Measurements from ENCODE around the gene KRT7. TPM values are rescaled to one million over a fixed set of nuclear protein-coding genes. Genes with fewer than 3 reads are reported as not detected.

KRT7 gene
- total RNA-seq, 1 donor, result not detected

DNA sequence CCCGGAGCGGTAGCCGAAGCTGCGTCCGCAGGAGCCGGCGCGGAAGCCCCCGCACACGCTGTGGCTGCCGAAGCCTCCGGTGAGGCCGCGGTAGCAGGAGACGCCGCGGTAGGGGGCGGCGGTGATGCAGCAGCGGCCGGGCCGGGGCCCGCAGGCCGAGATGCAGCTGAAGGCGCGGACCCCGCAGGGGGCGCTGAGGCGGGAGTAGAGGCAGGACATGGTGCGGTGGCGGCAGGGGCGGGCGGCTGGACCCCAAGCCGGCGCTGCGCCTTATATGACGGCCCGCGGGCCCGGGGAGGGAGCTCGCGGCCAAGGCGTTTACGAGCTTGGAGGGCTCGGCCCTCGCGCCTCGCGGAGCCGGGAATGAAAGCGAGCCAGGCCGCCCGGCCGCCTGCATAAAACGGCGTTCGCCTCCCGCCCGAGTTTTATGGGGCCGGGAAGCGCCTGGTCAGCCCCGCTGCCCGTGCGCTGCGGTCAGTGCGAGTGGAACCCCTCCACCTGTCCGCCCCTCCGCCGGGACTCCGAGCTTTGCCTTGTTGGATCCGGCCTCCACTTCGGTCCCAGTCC lies 25.4 kb downstream of the KRT7 start:
- Histone ChIP-seq H3K4me3 (ENCODE audit: low read length) (no peak overlapping the region), H3K27me3 (ENCODE audit: insufficient read depth, low read length) (peaks cover 61% of the 10 kb centered on the region), H3K9me3 (ENCODE audit: low read depth, low read length) (no peaks in the 10 kb centered on the region), H3K4me1 (ENCODE audit: insufficient read depth, low read length) (peaks cover 13% of the 10 kb centered on the region)

DNA sequence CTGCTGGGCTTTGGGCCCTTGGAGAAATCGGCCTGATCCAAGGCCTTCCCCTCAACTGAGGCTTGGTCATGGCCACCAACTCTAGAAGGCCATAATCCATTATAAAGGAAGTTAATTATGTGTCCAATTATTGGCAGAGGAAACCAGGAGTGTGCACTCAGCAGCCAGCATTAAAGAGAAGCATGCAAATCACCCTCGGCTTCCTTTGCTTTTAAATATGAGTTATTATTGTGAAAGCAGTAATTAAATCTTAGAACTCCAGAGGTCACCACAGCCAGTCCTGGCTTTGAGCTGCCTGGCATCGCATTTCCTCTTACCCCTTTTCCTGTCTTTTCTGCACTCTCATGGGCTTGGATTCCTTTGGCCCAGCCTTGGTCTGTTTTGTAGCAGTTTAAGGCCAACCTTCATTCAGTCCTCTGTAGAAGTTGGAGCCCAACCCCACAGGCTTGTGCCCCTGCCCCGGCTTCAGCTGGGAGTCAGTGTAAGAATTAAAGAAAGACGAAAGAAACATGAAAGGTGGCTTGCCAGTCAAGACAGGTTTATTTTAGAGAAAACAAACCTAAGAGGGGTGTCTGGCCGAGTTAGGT lies 26.7 kb downstream of the KRT7 start:
- Histone ChIP-seq H3K4me1 (ENCODE audit: insufficient read depth, low read length) (peaks cover 13% of the 10 kb centered on the region), H3K9me3 (ENCODE audit: low read depth, low read length) (no peaks in the 10 kb centered on the region), H3K4me3 (ENCODE audit: low read length) (no peak overlapping the region), H3K27me3 (ENCODE audit: insufficient read depth, low read length) (peaks cover 64% of the 10 kb centered on the region)

GRCh38 chr12:52260361-52261207 lies 27.5 kb downstream of the KRT7 start:
- H3K4me1 ChIP-seq (ENCODE audit: insufficient read depth, low read length), result peaks cover 13% of the 10 kb centered on the region
- no peaks in the 10 kb centered on the region for H3K9me3 ChIP-seq (ENCODE audit: low read depth, low read length)
- H3K4me3 ChIP-seq (ENCODE audit: low read length), result no peak overlapping the region
- H3K27me3 ChIP-seq (ENCODE audit: insufficient read depth, low read length), result peaks cover 56% of the 10 kb centered on the region

GRCh38 chr12:52261208-52261484 lies 28.1 kb downstream of the KRT7 start:
- Histone ChIP-seq H3K4me1 (ENCODE audit: insufficient read depth, low read length) (peaks cover 13% of the 10 kb centered on the region), H3K27me3 (ENCODE audit: insufficient read depth, low read length) (peaks cover 54% of the 10 kb centered on the region), H3K9me3 (ENCODE audit: low read depth, low read length) (no peaks in the 10 kb centered on the region), H3K4me3 (ENCODE audit: low read length) (no peak overlapping the region)

DNA sequence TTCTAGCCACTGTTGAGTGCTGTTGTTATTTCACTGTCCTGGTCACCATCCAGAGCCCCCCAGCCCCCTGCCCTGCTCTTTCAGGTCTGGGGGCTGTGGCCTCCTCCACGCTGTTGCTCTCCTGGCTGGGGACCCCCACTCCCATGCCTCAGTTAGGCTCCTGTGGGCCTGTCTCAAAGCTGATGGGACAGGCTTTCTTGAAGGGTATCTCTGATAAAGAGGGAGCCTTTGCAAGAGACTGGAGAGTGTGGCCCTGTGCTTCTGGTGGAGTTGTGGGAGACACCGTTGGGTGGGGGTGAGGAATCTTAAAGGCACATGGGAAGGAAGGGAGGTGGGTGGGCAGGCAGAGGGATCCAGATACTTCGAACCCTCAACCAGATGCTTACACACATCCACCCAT lies 29.2 kb downstream of the KRT7 start:
- no peak overlapping the region for H3K4me3 ChIP-seq (ENCODE audit: low read length)
- H3K4me1 ChIP-seq (ENCODE audit: insufficient read depth, low read length), result peaks cover 13% of the 10 kb centered on the region
- H3K9me3 ChIP-seq (ENCODE audit: low read depth, low read length), result no peaks in the 10 kb centered on the region
- H3K27me3 ChIP-seq (ENCODE audit: insufficient read depth, low read length), result peaks cover 43% of the 10 kb centered on the region

DNA sequence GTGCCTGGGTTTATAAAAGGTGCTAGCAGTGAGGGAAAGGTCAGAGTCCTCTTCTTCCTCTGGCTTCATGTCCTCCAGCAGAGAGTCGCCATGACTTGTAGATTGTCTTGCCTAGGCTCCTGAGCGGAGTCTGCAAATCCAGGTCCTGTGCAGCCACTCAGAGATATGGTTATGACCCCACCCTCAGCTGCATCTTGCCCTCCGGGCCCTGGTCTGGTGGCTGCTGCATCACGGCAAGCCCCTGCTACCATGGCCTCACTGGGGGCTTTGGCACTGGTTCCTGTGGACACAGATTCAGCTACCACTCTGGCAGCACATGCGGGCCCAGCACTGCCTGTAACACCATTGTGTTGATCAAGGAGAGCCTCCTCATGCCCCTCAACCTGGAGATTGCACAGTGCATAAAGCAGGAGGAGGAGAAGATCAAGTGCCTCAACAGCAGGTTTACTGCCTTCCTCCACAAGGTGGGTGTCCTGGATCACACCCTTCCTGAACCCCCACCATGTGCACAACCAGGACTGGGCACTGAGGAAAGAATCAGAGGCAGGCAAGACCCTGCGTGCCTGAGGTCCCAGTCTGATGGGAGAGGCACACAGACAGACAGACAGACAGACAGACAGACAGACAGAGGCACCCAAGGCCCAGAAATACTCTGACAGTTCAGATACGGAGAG lies 30.9 kb downstream of the KRT7 start:
- no peaks in the 10 kb centered on the region for H3K9me3 ChIP-seq (ENCODE audit: low read depth, low read length)
- H3K27me3 ChIP-seq (ENCODE audit: insufficient read depth, low read length), result peaks cover 30% of the 10 kb centered on the region
- H3K4me3 ChIP-seq (ENCODE audit: low read length), result no peak overlapping the region
- H3K4me1 ChIP-seq (ENCODE audit: insufficient read depth, low read length), result peaks cover 13% of the 10 kb centered on the region

DNA sequence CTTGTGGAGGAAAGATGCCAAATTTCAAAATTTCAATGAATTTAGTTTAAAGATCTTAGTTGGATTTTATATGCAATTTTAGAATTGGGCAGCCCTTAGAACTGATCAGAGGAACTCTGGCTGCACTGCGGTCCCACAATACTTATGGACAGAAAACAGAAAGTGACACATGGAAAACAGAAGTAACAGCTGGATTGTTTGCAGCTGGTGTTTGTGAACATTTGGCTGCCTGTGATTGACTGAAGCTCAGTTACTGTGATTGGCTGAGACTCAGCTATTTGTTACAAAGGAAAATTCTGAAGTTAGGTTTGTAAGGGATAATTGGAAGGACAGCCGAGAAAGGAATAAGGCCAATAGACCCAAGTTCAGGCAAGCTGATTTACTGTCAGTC lies 31.4 kb downstream of the KRT7 start:
- H3K27me3 ChIP-seq (ENCODE audit: insufficient read depth, low read length), result peaks cover 25% of the 10 kb centered on the region

GRCh38 chr12:52266514-52266913 lies 33.5 kb downstream of the KRT7 start:
- H3K27me3 ChIP-seq (ENCODE audit: insufficient read depth, low read length), result peaks cover 7% of the 10 kb centered on the region
- H3K4me3 ChIP-seq (ENCODE audit: low read length), result no peak overlapping the region

More for the DNA sequence above, 31.4 kb downstream of the KRT7 start:
- H3K9me3 ChIP-seq (ENCODE audit: low read depth, low read length), result no peaks in the 10 kb centered on the region
- H3K4me3 ChIP-seq (ENCODE audit: low read length), result no peak overlapping the region
- peaks cover 10% of the 10 kb centered on the region for H3K4me1 ChIP-seq (ENCODE audit: insufficient read depth, low read length)

GRCh38 chr12:52267266-52267665 lies 34.2 kb downstream of the KRT7 start:
- Histone ChIP-seq H3K9me3 (ENCODE audit: low read depth, low read length) (no peaks in the 10 kb centered on the region), H3K4me1 (ENCODE audit: insufficient read depth, low read length) (peaks cover 5% of the 10 kb centered on the region), H3K27me3 (ENCODE audit: insufficient read depth, low read length) (peaks cover 4% of the 10 kb centered on the region)

More at GRCh38 chr12:52266514-52266913, 33.5 kb downstream of the KRT7 start:
- peaks cover 5% of the 10 kb centered on the region for H3K4me1 ChIP-seq (ENCODE audit: insufficient read depth, low read length)
- no peaks in the 10 kb centered on the region for H3K9me3 ChIP-seq (ENCODE audit: low read depth, low read length)

GRCh38 chr12:52267699-52268098 lies 34.7 kb downstream of the KRT7 start:
- Histone ChIP-seq H3K4me3 (ENCODE audit: low read length) (no peak overlapping the region), H3K4me1 (ENCODE audit: insufficient read depth, low read length) (peaks cover 5% of the 10 kb centered on the region), H3K27me3 (ENCODE audit: insufficient read depth, low read length) (peaks cover 6% of the 10 kb centered on the region), H3K9me3 (ENCODE audit: low read depth, low read length) (no peaks in the 10 kb centered on the region)

More at GRCh38 chr12:52267266-52267665, 34.2 kb downstream of the KRT7 start:
- H3K4me3 ChIP-seq (ENCODE audit: low read length), result no peak overlapping the region

DNA sequence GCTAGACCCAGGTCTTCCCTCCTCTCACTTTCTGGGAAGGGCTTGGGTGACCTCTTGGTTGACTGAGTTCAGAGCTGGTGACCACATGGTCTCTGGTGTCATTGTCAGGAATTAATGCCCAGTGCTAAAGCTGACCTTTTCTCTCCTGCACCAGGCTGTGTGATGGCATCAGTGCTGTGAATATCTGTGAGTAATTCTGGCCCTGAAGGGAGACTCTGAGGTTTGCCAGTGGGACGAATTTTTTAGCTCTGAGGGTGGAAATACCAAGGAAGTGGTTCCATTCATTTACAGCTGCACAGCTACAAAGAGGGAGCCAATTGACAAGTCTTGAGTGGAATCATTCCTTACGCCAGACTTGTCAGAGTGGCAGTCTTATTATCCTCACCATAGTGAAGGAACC lies 35.2 kb downstream of the KRT7 start:
- Histone ChIP-seq H3K9me3 (ENCODE audit: low read depth, low read length) (no peaks in the 10 kb centered on the region), H3K27me3 (ENCODE audit: insufficient read depth, low read length) (peaks cover 8% of the 10 kb centered on the region), H3K4me1 (ENCODE audit: insufficient read depth, low read length) (peaks cover 5% of the 10 kb centered on the region), H3K4me3 (ENCODE audit: low read length) (no peak overlapping the region)

DNA sequence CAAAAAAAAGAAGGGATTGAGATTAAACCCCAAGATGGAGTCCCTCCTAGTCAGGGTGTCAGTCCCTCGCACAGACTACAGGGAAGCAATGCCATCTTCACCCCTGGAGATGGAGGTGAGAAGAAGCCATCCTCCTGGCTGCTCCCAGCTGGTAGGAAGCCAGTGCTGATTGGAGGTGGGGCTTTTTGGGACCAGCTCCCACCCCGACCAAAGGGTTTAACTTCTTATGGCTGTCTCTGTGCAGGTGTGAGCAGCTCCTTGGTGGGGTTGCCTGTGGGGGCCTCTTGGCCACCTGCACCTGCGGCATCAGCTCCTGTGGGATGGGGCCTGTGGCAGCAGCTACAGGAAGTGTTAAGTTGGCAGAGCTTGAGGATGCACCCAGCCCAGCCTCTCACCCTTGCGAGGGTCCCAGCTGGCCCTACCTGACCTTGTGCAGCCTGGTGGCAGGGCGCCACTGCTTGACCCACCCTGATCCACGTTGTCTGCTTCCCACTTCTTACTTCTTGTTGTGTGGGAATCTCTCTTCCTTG lies 37.6 kb downstream of the KRT7 start:
- Histone ChIP-seq H3K4me3 (ENCODE audit: low read length) (no peak overlapping the region), H3K9me3 (ENCODE audit: low read depth, low read length) (no peaks in the 10 kb centered on the region), H3K4me1 (ENCODE audit: insufficient read depth, low read length) (peaks cover 5% of the 10 kb centered on the region), H3K27me3 (ENCODE audit: insufficient read depth, low read length) (peaks cover 6% of the 10 kb centered on the region)

DNA sequence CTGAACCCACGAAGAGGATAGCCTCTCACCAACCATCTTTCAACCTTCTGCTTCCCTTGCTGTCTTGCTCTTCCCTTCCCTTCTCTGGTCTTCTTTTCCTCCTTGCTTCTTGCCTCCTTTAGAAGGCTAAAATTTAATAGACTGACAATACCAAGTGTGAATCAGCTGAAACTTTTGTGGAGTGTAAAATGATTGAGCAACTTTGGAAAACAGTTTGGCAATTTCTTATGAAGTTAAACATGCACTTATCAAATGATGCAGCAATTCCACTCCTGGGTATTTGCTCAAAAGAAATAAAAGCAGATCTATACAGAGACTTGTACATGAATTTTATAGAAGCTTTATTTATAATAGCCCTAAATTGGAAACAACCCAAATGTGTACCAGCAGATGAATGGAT lies 38.1 kb downstream of the KRT7 start:
- Histone ChIP-seq H3K4me3 (ENCODE audit: low read length) (no peak overlapping the region), H3K27me3 (ENCODE audit: insufficient read depth, low read length) (peaks cover 6% of the 10 kb centered on the region), H3K4me1 (ENCODE audit: insufficient read depth, low read length) (peaks cover 5% of the 10 kb centered on the region), H3K9me3 (ENCODE audit: low read depth, low read length) (no peaks in the 10 kb centered on the region)

GRCh38 chr12:52274521-52275120 lies 41.6 kb downstream of the KRT7 start, which contains the start of gene KRT86:
Gene KRT86 (plus strand): TSS chr12:52274645. CDS start chr12:52301917, 27,272 bp downstream.
- Histone ChIP-seq H3K27me3 (ENCODE audit: insufficient read depth, low read length) (peaks cover 10% of the 10 kb centered on the region), H3K4me1 (ENCODE audit: insufficient read depth, low read length) (peaks cover 14% of the 10 kb centered on the region), H3K4me3 (ENCODE audit: low read length) (no peak within 1 kb of the TSS), H3K9me3 (ENCODE audit: low read depth, low read length) (no peaks in the 10 kb centered on the region)
